T-helper 22 cell (primary cell): ENCODE measurements around the gene APBB3.

Experiments used
- DNase-seq: peaks from one replicate; pipeline ENCODE4 v3.0.0-alpha.2; 2020; ENCODE audit warnings: low read depth

The APBB3 gene

DNA sequence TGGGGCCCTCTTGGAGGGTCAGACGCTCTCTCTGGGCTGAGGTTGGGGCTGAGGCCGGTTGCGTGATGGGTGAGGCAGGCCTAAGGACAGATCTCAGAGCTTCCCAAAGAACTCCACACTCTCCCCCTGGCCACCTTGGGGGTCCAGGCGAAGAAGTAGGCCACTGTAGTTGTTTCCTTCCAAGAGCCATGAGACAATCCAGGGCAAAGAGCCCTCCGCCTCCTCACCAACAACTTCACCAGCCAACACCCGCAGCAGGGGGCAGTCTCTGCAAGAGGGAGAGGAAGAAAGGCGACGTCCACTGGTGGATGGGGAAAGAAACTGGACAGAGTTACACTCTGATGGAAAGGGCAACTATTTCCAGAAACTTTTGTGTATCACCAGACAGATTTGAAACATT, 10.9 kb upstream of the APBB3 start:
- no peak for DNase-seq

DNA sequence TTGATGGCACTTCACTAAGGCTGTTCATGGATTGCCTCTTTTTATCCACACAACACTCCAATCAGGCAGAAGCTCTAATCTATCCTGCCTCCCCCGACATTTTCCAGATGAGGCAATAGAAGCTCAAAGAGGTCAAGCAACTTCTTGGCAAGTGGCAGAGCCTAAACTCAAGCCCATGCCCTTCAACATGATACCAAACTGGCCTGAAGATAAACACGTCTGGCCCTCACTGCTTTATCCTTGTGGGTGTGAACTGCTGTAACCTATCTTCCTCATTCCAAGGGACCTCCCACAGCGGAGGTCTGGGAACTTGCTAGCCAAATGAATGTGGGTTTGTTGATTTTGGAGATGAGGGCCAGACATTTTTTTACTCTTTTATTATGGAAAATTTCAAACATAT, 9.8 kb upstream of the APBB3 start:
- DNase-seq: no peak

DNA sequence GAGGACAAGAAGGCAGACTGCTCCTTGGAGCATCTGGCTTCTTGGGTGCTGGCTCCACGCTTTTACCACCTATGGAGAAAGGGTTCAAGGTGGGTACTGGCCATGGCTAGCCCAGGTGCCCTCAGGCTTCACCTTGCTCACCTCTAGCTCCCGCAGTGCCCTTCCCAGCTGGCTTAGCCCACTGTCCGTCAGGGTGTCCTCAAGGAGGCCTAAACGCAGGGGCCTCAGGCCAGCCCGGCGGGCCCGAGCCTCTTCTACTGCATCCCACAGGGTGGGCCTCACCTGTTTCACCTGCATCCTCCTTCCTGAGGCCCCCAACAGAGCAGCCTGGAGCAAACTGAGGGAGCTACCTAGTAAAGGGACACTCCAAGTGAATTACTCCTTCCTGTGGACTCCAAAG, 9.3 kb upstream of the APBB3 start:
- no peak for DNase-seq

DNA sequence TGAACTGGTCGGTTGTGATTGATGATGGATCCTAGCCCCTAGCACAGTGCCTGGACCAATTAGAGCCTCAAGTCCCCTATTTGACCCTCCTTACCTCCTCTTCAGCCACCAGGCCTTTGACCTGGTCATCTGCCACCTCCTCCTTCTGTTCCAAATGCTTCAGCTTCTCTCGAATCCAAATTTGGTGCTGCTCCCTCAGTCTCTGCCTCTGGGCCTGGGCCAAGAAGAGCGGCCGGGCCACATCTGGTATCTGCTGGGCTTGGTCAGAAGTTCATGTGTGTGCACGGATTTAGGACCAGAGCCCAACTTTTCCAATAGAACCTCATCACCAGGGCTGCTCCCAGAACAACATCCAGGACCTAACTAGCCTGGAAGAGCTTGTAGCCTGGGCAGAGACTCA, 6.7 kb upstream of the APBB3 start:
- DNase-seq: no peak

DNA sequence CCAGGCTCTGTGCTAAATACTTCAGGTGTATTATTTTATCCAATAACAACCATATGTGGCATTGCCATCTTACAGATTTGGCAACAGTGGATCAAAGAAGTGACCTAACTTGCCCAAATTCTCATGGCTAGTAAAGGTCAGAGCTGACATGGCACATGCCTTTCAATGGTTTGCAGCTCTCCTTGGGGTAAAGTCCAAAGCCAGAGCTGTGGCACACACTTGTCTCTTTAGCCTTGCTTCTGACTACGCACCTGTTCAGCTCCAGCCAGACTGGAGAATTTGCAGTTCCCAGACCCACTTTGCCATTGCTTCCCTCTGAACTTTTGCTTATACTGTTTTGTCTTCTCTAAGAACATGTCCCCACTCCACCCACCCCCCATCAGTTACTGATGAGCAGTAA, 6.1 kb upstream of the APBB3 start:
- DNase-seq: no peak

DNA sequence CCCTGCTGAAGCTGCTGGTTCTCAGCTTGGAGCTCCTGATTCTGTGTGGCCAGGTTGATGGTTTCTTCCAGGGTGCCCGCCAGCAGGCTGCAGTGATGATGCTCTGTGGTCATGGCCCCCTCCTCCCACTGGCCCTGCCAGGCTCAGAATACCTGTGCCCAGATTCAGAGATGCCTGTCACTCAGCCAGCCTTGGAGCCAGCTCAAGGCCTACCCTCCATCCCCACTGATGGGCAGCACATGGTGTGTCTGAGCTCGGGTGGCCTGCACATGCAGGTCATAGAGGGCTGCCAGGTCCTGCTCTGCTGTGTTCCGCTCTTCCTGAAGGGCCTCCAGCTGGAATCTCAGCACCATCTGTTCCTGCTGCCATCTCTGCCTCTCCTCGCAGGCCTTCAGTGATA, 5.7 kb upstream of the APBB3 start:
- DNase-seq: no peak

DNA sequence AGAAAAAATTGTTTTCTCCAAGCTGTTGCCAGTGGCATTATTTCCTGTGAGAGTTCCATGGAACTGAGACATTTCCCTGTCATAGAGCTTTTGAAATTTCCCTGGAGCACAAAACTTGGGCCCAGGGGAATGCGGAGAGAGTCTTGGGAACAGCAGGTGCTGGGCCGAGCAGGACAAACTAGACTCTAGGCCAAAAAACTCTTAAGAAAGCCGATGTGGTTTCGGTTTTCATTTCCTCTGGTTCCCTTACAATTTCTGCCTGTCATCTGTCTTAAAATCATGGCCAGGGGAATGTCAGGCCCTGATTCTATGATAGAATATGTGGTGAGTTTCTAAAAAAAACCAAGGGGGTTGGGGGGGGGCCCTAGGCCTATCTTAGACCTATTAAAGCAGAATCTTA, 4.8 kb upstream of the APBB3 start:
- no peak for DNase-seq

DNA sequence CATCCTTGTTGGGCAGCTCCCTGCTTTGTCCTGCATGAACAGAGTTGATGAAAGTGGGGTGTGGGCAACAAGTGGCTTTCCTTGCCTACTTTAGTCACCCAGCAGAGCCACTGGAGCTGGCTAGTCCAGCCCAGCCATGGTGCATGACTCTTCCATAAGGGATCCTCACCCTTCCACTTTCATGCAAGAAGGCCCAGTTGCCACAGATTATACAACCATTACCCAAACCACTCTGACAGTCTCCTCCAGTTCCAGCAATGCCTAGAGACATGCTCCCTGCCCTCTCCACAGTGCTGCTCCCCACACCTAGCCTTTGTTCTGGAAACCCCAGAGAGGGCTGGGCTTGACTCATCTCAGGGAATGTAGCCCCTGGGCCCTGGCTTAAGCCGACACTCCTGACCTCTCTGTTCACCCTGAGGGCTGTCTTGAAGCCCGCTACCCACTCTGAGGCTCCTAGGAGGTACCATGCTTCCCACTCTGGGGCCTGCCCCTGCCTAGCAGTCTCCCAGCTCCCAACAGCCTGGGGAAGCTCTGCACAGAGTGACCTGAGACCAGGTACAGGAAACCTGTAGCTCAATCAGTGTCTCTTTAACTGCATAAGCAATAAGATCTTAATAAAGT, 4.2 kb upstream of the APBB3 start:
- DNase-seq: no peak

DNA sequence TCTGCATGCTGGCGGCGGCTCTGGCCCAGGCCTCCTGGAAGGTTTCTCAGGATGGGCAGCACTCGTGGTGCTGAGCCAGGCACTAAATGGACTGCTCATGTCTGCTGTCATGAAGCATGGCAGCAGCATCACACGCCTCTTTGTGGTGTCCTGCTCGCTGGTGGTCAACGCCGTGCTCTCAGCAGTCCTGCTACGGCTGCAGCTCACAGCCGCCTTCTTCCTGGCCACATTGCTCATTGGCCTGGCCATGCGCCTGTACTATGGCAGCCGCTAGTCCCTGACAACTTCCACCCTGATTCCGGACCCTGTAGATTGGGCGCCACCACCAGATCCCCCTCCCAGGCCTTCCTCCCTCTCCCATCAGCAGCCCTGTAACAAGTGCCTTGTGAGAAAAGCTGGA, 3.5 kb upstream of the APBB3 start:
- no peak for DNase-seq

DNA sequence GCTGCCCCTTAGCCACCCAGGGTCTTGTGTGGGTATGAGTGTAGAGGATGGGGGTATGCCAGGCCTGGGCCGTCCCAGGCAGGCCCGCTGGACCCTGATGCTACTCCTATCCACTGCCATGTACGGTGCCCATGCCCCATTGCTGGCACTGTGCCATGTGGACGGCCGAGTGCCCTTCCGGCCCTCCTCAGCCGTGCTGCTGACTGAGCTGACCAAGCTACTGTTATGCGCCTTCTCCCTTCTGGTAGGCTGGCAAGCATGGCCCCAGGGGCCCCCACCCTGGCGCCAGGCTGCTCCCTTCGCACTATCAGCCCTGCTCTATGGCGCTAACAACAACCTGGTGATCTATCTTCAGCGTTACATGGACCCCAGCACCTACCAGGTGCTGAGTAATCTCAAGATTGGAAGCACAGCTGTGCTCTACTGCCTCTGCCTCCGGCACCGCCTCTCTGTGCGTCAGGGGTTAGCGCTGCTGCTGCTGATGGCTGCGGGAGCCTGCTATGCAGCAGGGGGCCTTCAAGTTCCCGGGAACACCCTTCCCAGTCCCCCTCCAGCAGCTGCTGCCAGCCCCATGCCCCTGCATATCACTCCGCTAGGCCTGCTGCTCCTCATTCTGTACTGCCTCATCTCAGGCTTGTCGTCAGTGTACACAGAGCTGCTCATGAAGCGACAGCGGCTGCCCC, 2.9 kb upstream of the APBB3 start:
- no peak for DNase-seq

DNA sequence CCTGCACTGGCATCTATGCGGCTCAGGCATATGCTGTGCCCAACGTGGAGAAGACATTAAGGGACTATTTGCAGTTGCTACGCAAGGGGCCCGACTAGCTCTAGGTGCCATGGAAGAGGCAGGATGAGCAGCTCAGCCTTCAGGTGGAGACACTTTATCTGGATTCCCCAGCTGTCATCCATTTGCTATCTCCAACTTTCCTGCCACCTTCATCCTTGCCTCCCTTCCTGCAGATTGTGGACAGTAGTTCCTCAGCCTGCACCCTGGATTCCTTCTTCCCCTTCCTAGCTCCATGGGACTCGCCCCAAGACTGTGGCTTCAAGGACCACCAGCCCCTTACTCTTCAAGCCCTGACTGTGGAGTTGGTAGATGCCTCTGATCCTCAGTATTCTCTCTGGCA, 2.3 kb upstream of the APBB3 start:
- no peak for DNase-seq

DNA sequence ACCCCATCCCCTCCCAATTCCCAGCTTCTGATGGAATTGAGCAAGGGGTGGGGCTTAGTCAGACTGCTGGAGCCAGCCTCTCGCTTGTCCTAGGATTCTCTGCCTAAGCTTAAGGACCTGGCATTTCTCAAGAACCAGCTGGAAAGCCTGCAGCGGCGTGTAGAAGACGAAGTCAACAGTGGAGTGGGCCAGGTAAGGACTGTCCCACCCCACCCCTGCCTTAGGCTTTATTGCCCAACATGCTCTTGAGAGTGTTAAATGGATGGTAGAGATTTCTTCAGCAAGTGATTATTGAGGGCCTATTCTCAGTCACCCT, 1.3 kb upstream of the APBB3 start:
- DNase-seq: no peak

DNA sequence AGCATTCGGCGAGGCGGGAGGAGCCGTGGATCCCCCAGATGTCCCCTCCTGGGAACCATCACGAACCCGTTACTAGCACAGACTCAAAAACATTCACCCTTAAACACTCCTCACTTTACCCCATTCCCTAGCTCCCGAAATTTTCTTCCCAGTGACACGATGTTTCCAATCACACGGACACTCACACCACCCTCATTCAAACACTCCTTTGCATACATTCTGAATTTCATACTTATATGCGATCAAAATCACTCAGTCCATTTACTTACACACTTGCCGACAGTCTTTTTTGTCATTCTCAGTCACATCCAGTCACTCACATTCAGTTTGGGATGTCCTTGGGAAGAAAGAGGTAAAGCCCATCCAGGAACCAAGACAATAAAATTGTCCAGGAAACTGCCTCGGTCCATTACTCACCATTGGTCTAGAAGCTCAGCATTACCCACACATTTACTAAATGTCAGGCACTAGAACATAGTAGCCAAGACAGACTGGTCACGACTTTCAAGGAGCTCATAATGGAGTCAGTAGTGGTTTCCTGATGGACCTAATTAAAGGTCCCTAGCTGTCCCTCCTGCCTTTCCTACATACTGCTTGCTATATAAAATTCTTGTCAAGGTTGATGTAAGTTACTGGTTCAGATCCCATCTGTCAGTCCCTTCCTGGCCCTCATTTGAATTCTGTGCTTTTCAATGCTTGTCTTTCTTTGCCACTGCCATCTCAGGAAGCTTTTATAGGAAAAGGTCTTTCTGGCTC, 804 bp upstream of the APBB3 start:
- DNase-seq: no peak

DNA sequence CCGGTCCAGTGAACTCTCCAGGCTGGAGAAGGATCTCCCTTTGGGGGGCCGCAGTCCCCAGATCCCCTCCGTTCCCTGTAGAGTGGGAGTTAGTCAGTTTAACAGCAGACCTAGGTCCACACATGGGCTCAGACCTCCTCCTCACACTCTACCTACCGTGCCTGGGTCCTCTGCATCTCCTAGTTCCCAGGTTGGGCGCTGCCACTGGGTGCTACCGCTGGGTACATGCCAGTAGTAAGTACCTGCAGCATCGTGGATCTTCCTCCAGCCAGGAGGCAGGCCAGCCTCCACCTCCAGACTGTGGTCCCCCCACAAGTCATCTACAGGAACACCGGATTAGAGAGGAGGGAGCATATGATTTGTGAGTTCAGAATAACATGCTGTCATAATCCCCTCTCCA, 802 bp downstream of the APBB3 start:
- DNase-seq: no peak

DNA sequence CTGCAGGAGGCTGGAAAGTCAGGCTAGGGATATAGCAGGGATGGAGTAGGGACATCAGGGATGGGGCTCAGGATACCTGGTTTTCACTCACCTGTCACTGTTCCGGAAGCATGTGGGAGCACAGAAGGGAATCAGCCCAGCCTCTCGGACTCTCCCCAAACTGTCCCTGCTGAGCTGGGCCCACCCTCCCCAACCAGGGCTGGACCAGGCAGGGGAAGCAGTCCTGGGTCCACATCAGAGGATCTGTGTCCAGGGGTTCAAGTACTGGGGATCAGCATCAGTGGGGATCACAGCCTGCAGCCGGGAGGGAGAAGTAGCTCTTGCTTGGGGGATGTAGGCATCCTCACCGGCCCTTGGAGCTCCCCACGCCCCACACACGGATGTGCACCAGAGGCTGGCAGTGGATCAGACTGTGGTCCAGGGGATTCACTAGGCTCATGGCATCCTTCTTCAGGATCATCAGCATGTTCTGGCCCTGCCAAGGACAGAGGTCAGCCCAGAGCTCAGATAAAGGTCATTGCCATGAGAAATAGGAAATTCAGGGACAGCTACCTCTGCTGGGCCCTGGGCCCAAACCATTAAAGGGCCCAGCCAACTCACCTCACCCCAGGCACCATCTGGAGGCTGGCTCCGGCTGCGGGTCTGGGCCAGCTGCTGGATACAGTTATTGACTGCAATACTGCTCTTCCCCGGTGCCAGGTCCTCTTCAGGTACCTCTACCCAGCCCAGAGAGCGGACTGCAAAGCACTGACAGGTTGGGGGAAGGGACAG, 2.5 kb downstream of the APBB3 start:
- DNase-seq: no peak

DNA sequence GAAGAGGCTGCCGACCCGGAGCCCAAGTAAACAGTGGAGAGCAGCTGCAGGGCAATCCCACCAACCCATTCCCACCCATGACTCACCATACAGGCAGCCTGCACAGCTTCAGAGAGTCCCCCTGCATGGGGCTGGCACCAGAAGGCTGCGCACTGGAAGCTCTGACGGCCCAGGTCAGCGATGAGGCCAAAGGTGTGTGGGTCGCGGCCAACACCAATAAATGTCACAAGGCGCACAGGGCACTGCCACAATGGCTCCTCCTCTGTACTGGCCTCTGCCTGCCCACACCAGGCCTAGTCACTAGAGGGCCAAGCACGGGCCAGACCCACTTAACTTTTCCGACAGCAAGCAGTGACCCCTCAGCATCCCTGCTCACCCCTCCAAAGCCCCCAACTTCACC, 4.2 kb downstream of the APBB3 start:
- no peak for DNase-seq

DNA sequence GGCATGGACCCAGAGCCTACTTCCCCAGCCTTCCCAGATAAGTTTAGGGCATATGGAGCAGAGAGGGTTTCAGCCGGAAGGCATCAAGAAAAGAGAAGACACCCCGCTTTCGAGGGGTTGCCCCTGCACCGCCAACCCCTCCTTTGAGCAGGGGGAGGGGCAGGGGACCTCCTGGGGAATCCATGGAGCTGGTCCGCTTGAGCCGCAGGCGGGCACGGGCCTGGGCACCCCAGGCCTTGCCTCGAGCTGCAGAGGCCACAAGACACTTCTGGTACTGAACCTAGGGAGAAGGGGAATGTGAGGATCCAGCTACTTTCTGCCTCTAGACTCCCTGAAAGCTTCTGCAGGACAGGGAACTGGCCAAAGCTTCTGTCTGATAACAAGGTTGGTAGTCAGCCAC, 5.9 kb downstream of the APBB3 start:
- DNase-seq: no peak

DNA sequence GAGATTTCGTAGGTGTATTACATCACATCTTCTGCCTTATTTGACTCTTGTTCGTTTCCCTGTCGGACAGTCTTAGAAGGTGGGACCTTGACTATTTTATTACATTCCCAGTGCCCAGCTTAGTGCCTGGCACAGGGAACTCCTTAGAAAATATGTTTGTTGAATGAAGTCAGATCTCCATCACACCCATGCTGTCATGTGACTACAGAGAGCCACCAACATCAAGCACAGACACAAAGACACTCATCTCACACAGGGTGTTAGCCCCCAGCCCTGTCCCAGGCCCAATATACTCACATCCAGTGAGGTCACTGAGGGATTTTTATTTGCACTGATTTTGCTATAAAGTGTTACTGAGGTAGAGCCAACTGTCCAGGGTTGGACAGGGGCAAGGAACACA, 6.4 kb downstream of the APBB3 start:
- no peak for DNase-seq

DNA sequence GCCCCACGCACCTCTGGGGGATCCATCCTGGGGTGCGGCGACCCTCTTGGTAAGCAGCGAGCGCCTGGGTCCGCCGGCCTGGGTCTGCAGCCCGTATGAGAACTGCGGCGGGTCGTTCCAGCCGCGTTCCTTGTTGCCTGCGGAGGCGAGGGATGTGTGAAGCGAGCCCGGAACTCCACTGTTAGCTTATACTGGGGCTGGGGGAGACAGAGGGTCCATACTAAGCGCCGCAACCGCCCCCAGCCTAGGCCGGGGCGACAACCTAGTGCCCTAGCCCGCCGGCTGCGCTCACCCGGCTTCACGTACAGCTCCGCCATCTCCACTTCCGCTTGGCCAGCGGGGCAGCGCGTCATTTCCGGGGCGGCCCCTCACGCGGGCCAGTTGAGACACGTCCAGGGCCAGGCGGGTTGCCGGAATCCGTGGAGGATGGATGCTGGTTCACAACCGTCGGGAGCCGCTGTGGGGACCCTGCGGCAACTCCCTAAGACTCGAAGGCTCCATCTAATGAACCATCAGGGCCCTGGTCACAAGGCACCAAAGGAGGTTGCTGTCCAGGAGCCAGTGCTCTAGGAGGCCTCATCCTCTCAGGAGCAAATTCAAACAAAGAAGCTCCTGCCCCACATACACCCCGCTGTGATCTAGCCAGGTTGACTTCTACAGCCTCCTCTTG, 7.1 kb downstream of the APBB3 start, which contains the start of gene SRA1:
SRA1 (minus strand) TSS at position 338 of the 670 bp plus-strand sequence; CDS start at position 317, 21 bp downstream.
- peak; percentile 73 for DNase-seq

DNA sequence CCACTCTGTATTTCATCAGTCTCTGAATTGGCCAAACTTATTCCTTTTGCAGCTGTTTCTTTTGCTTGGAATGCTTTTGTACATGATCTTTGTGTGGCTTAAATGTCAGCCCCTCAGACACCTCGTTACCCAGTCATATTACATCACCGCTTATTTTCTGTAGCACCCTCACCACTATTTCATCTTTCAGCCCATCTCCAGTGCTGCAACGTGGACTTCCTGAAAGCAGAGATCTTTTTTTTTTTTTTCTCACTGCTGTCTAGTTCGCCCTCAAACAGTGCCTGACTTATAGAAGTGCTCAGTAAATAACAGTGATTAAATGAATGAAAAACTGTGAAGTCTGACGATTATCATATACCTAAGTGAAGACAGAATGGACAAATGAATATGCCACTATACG, 8.0 kb downstream of the APBB3 start:
- no peak for DNase-seq

DNA sequence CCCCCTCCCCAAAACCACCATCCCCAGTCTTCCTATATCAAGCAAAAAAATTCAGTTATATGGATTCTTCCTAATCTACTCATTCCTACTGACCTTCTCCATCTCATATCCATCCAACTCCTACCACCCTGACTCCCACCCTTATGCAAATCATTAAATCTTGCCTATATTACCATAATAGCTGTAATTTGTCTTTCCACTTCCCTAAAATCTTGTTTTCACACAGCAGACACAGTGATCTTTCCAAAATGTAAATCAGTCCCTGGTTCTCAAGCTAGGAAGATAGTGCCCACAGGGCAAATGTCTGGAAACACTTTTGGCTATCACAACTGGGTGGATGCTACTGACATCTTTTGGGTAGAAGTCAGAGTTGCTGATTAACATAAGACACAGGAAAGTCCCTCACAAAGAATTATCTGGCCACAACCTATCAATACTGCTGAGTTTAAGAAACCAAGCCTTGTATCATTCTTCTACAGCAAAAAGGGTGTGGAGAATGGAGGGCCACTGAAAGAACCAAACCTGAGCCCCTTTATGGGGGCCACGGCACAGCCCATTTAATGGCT, 8.6 kb downstream of the APBB3 start:
- DNase-seq: no peak

DNA sequence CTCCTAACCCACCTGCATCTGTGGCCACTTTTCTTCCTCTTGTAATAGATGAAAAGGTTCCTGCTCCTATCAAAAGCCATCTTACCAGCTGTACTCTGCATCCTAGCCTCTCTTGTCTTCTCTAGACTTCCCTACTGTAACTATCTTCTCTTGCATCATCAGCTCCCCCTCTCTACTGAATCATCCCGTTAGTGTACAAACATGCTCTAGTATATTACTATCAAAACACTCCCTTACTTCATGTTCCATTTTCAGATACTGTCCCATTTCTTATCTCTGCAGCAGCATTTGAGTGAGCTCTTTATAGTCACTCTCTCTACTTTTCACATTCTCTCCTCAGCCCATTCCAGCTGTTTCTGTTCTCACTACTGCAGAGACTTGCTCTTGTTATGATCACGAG, 9.9 kb downstream of the APBB3 start:
- no peak for DNase-seq
